IPS-NIHi7 (cell line): ENCODE data around the gene ZNF518B.

Experiments
- DNase-seq: peaks from one replicate; pipeline ENCODE4 v3.0.0; 2012; ENCODE audit warnings: mixed read lengths; ENCODE audit errors: extremely low spot score

ZNF518B gene

GRCh38 chr4:10457255-10457801 lies at the start of gene ZNF518B:
ZNF518B (minus strand) TSS chr4:10457426; CDS start chr4:10446328, 11,098 bp downstream.
- DNase-seq, result peak; percentile 92

GRCh38 chr4:10506077-10506476 lies 48.9 kb upstream of the ZNF518B start:
- DNase-seq, result no peak

- no peak for DNase-seq
These were observed 47.4 kb upstream of the ZNF518B start for GRCh38 chr4:10504570-10505179.

GRCh38 chr4:10502717-10503116 lies 45.5 kb upstream of the ZNF518B start:
- no peak for DNase-seq

- DNase-seq, result no peak
These were observed 43.5 kb upstream of the ZNF518B start for GRCh38 chr4:10500776-10501175.

- DNase-seq, result peak; percentile 63
These were observed 39.0 kb upstream of the ZNF518B start for GRCh38 chr4:10496200-10496599.

- DNase-seq, result no peak
These were observed 38.4 kb upstream of the ZNF518B start for GRCh38 chr4:10495651-10496050.

GRCh38 chr4:10492464-10492863 lies 35.2 kb upstream of the ZNF518B start:
- DNase-seq, result no peak

- DNase-seq, result no peak
These were observed 34.2 kb upstream of the ZNF518B start for GRCh38 chr4:10491401-10491800.

GRCh38 chr4:10490996-10491395 lies 33.8 kb upstream of the ZNF518B start:
- DNase-seq, result no peak

- DNase-seq, result no peak
These were observed 25.7 kb upstream of the ZNF518B start for GRCh38 chr4:10482913-10483312.

- no peak for DNase-seq
These were observed 23.4 kb upstream of the ZNF518B start for GRCh38 chr4:10480616-10481015.

- no peak for DNase-seq
These were observed 21.4 kb upstream of the ZNF518B start for GRCh38 chr4:10478621-10479020.

- DNase-seq, result no peak
These were observed 13.3 kb upstream of the ZNF518B start for GRCh38 chr4:10470505-10470904.

GRCh38 chr4:10466161-10466560 lies 8.9 kb upstream of the ZNF518B start:
- no peak for DNase-seq

GRCh38 chr4:10462876-10463275 lies 5.7 kb upstream of the ZNF518B start:
- no peak for DNase-seq

GRCh38 chr4:10461850-10462400 lies 4.7 kb upstream of the ZNF518B start:
- peak; percentile 25 for DNase-seq

- peak; percentile 93 for DNase-seq
These were observed 4.0 kb upstream of the ZNF518B start for GRCh38 chr4:10461091-10461849.

- DNase-seq, result no peak
These were observed 3.3 kb upstream of the ZNF518B start for GRCh38 chr4:10460313-10461047.

- DNase-seq, result no peak
These were observed 2.1 kb upstream of the ZNF518B start for GRCh38 chr4:10459305-10459704.

GRCh38 chr4:10458177-10458576 lies 951 bp upstream of the ZNF518B start:
- DNase-seq, result no peak

- DNase-seq, result peak; percentile 50
These were observed 501 bp downstream of the ZNF518B start for GRCh38 chr4:10456595-10457254.
